ENCODE measurements around the gene SSC4D.
"Not testable (repeated sequence)": the region's sequence is repeated elsewhere in the genome, so short reads cannot be mapped to it uniquely, and the experiment has no call there.

DNA sequence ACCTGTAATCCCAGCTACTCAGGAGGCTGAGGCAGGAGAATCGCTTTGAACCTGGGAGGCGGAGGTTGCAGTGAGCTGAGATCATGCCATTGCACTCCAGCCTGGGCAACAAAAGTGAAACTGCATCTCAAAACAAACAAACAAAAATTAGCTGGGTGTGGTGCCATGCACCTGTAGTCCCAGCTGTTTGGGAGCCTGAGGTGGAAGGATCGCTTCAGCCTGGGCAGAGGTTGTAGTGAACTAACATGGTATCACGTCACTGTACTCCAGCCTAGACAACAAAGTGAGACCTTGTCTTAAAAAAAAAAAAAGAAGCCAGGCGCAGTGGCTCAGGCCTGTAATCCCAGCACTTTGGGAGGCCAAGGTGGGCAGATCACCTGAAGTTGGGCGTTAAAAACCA, 21.7 kb downstream of the SSC4D start:
- TF ChIP-seq, protein P1, sequence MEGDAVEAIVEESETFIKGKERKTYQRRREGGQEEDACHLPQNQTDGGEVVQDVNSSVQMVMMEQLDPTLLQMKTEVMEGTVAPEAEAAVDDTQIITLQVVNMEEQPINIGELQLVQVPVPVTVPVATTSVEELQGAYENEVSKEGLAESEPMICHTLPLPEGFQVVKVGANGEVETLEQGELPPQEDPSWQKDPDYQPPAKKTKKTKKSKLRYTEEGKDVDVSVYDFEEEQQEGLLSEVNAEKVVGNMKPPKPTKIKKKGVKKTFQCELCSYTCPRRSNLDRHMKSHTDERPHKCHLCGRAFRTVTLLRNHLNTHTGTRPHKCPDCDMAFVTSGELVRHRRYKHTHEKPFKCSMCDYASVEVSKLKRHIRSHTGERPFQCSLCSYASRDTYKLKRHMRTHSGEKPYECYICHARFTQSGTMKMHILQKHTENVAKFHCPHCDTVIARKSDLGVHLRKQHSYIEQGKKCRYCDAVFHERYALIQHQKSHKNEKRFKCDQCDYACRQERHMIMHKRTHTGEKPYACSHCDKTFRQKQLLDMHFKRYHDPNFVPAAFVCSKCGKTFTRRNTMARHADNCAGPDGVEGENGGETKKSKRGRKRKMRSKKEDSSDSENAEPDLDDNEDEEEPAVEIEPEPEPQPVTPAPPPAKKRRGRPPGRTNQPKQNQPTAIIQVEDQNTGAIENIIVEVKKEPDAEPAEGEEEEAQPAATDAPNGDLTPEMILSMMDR (IDR thresholded peaks at IDR 0.05): not testable (repeated sequence)
- TF ChIP-seq POLR2A (IDR thresholded peaks at IDR 0.05): not testable (repeated sequence)
